Measurements from ENCODE around the gene CCDC102A. TPM values are rescaled to one million over a fixed set of nuclear protein-coding genes. Genes with fewer than 3 reads are reported as not detected.
"Not testable (repeated sequence)": the region's sequence is repeated elsewhere in the genome, so short reads cannot be mapped to it uniquely, and the experiment has no call there.

Gene CCDC102A
- polyA plus RNA-seq, 1 donor from 2014 or later: 15.1 TPM

GRCh38 chr16:57570301-57571070 is 34.1 kb upstream of the CCDC102A start:
- H3K4me1 Mint-ChIP-seq: peaks cover 0 to 3% (median 0%) of the 10 kb centered on the region in 3 donors
- peaks cover 15% of the 10 kb centered on the region for H3K36me3 Mint-ChIP-seq
- no peaks in the 10 kb centered on the region for H3K9me3 Mint-ChIP-seq
- H3K27ac Mint-ChIP-seq: no peak overlapping the region
- no peak overlapping the region for H3K4me3 Mint-ChIP-seq
- H3K27me3 Mint-ChIP-seq: no peaks in the 10 kb centered on the region

- Mint-ChIP-seq H3K27ac (no peak overlapping the region), H3K4me3 (no peak overlapping the region), H3K27me3 (no peaks in the 10 kb centered on the region), H3K9me3 (no peaks in the 10 kb centered on the region), H3K4me1 (peaks cover 0 to 2% (median 0%) of the 10 kb centered on the region in 3 donors), H3K36me3 (peaks cover 16% of the 10 kb centered on the region)
Observed at GRCh38 chr16:57569306-57569946, 33.1 kb upstream of the CCDC102A start.

GRCh38 chr16:57568772-57569171 is 32.4 kb upstream of the CCDC102A start:
- H3K27me3 Mint-ChIP-seq, H3K27ac Mint-ChIP-seq, H3K4me1 Mint-ChIP-seq, H3K9me3 Mint-ChIP-seq, H3K4me3 Mint-ChIP-seq: not testable (repeated sequence)
- peaks cover 16% of the 10 kb centered on the region for H3K36me3 Mint-ChIP-seq

- no peaks in the 10 kb centered on the region for H3K27me3 Mint-ChIP-seq
- no peak overlapping the region for H3K4me3 Mint-ChIP-seq
- H3K36me3 Mint-ChIP-seq: peaks cover 16% of the 10 kb centered on the region
- H3K4me1 Mint-ChIP-seq: no peaks in the 10 kb centered on the region
- no peaks in the 10 kb centered on the region for H3K9me3 Mint-ChIP-seq
- no peak overlapping the region for H3K27ac Mint-ChIP-seq
Observed at GRCh38 chr16:57568173-57568678, 31.9 kb upstream of the CCDC102A start.

- peak overlapping the region in 1 of 3 donors; percentile 39 for H3K27ac Mint-ChIP-seq
- H3K4me1 Mint-ChIP-seq: no peaks in the 10 kb centered on the region
- no peaks in the 10 kb centered on the region for H3K9me3 Mint-ChIP-seq
- H3K36me3 Mint-ChIP-seq: peaks cover 16% of the 10 kb centered on the region
- H3K27me3 Mint-ChIP-seq: no peaks in the 10 kb centered on the region
- H3K4me3 Mint-ChIP-seq: no peak overlapping the region
Observed at GRCh38 chr16:57567691-57568090, 31.3 kb upstream of the CCDC102A start.

- Mint-ChIP-seq H3K27me3 (no peaks in the 10 kb centered on the region), H3K27ac (no peak overlapping the region), H3K4me1 (no peaks in the 10 kb centered on the region), H3K36me3 (peaks cover 16% of the 10 kb centered on the region), H3K9me3 (no peaks in the 10 kb centered on the region), H3K4me3 (no peak overlapping the region)
Observed at GRCh38 chr16:57566436-57566835, 30.1 kb upstream of the CCDC102A start.

GRCh38 chr16:57565461-57565860 is 29.1 kb upstream of the CCDC102A start:
- H3K27me3 Mint-ChIP-seq: no peaks in the 10 kb centered on the region
- no peak overlapping the region for H3K27ac Mint-ChIP-seq
- peaks cover 0 to 5% (median 0%) of the 10 kb centered on the region in 3 donors for H3K4me1 Mint-ChIP-seq
- H3K4me3 Mint-ChIP-seq: no peak overlapping the region
- no peaks in the 10 kb centered on the region for H3K9me3 Mint-ChIP-seq
- peaks cover 20% of the 10 kb centered on the region for H3K36me3 Mint-ChIP-seq

GRCh38 chr16:57564571-57565270 is 28.4 kb upstream of the CCDC102A start:
- no peak overlapping the region for H3K4me3 Mint-ChIP-seq
- peaks cover 0 to 9% (median 7%) of the 10 kb centered on the region in 3 donors for H3K4me1 Mint-ChIP-seq
- peaks cover 26% of the 10 kb centered on the region for H3K36me3 Mint-ChIP-seq
- H3K27ac Mint-ChIP-seq: peak overlapping the region in 1 of 3 donors; percentile 31
- no peaks in the 10 kb centered on the region for H3K27me3 Mint-ChIP-seq
- H3K9me3 Mint-ChIP-seq: no peaks in the 10 kb centered on the region

- H3K27ac Mint-ChIP-seq: peak overlapping the region in 1 of 3 donors; percentile 16
Observed at GRCh38 chr16:57563761-57564160, 27.4 kb upstream of the CCDC102A start.

GRCh38 chr16:57563487-57563750 is 27.0 kb upstream of the CCDC102A start:
- H3K9me3 Mint-ChIP-seq: no peaks in the 10 kb centered on the region
- H3K4me3 Mint-ChIP-seq: no peak overlapping the region
- H3K4me1 Mint-ChIP-seq: peaks cover 4 to 11% (median 10%) of the 10 kb centered on the region in 3 donors
- no peaks in the 10 kb centered on the region for H3K27me3 Mint-ChIP-seq
- peaks cover 20% of the 10 kb centered on the region for H3K36me3 Mint-ChIP-seq
- peak overlapping the region in 1 of 3 donors; percentile 16 for H3K27ac Mint-ChIP-seq

More at GRCh38 chr16:57563761-57564160, 27.4 kb upstream of the CCDC102A start:
- Mint-ChIP-seq H3K36me3 (peaks cover 20% of the 10 kb centered on the region), H3K4me1 (peaks cover 3 to 10% (median 9%) of the 10 kb centered on the region in 3 donors), H3K27me3 (no peaks in the 10 kb centered on the region), H3K9me3 (no peaks in the 10 kb centered on the region), H3K4me3 (no peak overlapping the region)

- Mint-ChIP-seq H3K36me3 (peaks cover 17% of the 10 kb centered on the region), H3K27me3 (no peaks in the 10 kb centered on the region), H3K9me3 (no peaks in the 10 kb centered on the region), H3K4me1 (peaks cover 8 to 14% (median 13%) of the 10 kb centered on the region in 3 donors), H3K4me3 (peak overlapping the region in 1 of 4 donors; percentile 57), H3K27ac (no peak overlapping the region)
Observed at GRCh38 chr16:57562669-57563486, 26.5 kb upstream of the CCDC102A start.

GRCh38 chr16:57562066-57562465 is 25.7 kb upstream of the CCDC102A start:
- Mint-ChIP-seq H3K36me3 (peaks cover 13% of the 10 kb centered on the region), H3K4me1 (peaks cover 16 to 23% (median 22%) of the 10 kb centered on the region in 3 donors), H3K27ac (peak overlapping the region in 2 of 3 donors; percentile 31 to 50), H3K27me3 (no peaks in the 10 kb centered on the region), H3K4me3 (no peak overlapping the region), H3K9me3 (no peaks in the 10 kb centered on the region)

GRCh38 chr16:57559072-57559790 is 22.9 kb upstream of the CCDC102A start:
- Mint-ChIP-seq H3K27me3 (no peaks in the 10 kb centered on the region), H3K4me3 (no peak overlapping the region), H3K27ac (no peak overlapping the region), H3K4me1 (peaks cover 35 to 38% (median 35%) of the 10 kb centered on the region in 3 donors), H3K9me3 (peaks cover 0 to 1% (median 0%) of the 10 kb centered on the region in 3 donors), H3K36me3 (peaks cover 16% of the 10 kb centered on the region)
